ENCODE measurements around the gene PNKP. TPM values are rescaled to one million over a fixed set of nuclear protein-coding genes. Genes with fewer than 3 reads are reported as not detected.

The PNKP gene
- total RNA-seq, 1 experiment from 2014 or later = 146 TPM

- Mint-ChIP-seq H3K27me3 (ENCODE audit: low read depth) (no peaks in the 10 kb centered on the region), H3K36me3 (peaks cover 33% of the 10 kb centered on the region), H3K4me1 (peaks cover 28% of the 10 kb centered on the region), H3K4me3 (no peak overlapping the region), H3K9me3 (no peaks in the 10 kb centered on the region), H3K27ac (peak overlapping the region; percentile 64)
- peak; percentile 15 for ATAC-seq
- TF ChIP-seq USF1 (CRISPR knock-in tag; IDR thresholded peaks at IDR 0.05) = no peak
- TF ChIP-seq FOXK1 (CRISPR knock-in tag; IDR thresholded peaks at IDR 0.05) = 0 out of 2 replicates have a peak, but pooled peaks have one; percentile 15
- ChIA-PET CTCF (interaction anchor here (1.1 to 1.5 kb wide), 3 partner anchors 8 to 314 kb away, joined by 3 to 8 read pairs (median 3); partner anchors contain the start of gene FUZ), POLR2A (interaction anchor here (1.1 to 1.2 kb wide), 2 partner anchors 11 to 48 kb away, joined by 3 read pairs; no protein-coding TSS in a partner anchor)
- peak; percentile 55 for DNase-seq (ENCODE audit: low spot score)
These were observed 6.3 kb downstream of the PNKP start for GRCh38 chr19:49861107-49861506.

- CTCF ChIA-PET = interaction anchor here (1.1 to 1.5 kb wide), 3 partner anchors 9 to 313 kb away, joined by 3 to 8 read pairs (median 3); partner anchors contain the start of gene FUZ
- TF ChIP-seq FOXP1 (CRISPR knock-in tag; IDR thresholded peaks at IDR 0.05; ENCODE audit: borderline replicate concordance) (0 out of 2 replicates have a peak, but pooled peaks have one; percentile 35), ATF2 (CRISPR knock-in tag; IDR thresholded peaks at IDR 0.05; ENCODE audit: borderline replicate concordance, low read depth) (no peak)
- Mint-ChIP-seq H3K4me3 (no peak overlapping the region), H3K4me1 (peaks cover 22% of the 10 kb centered on the region), H3K9me3 (no peaks in the 10 kb centered on the region), H3K36me3 (peaks cover 37% of the 10 kb centered on the region), H3K27ac (peak overlapping the region; percentile 64), H3K27me3 (ENCODE audit: low read depth) (no peaks in the 10 kb centered on the region; the same call in 1 of the 2 replicates)
- ATAC-seq = no peak
- DNase-seq (ENCODE audit: low spot score) = no peak
- POLR2A ChIA-PET = interaction anchor here (1.1 to 1.2 kb wide), 2 partner anchors 10 to 48 kb away, joined by 3 read pairs; no protein-coding TSS in a partner anchor
These were observed 6.9 kb downstream of the PNKP start for GRCh38 chr19:49860336-49861102.

GRCh38 chr19:49859682-49860335 is 7.6 kb downstream of the PNKP start:
- ATAC-seq (no peak), DNase-seq (ENCODE audit: low spot score) (no peak)
- CTCF ChIA-PET = interaction anchor here (1.5 to 2.1 kb wide), 3 partner anchors 9 to 313 kb away, joined by 3 to 8 read pairs (median 6); partner anchors contain the start of gene FUZ
- POLR2A ChIA-PET = interaction anchor here (0.7 to 2.4 kb wide), 2 partner anchors 10 to 1657 kb away, joined by 3 to 7 read pairs; no protein-coding TSS in a partner anchor
- Mint-ChIP-seq H3K4me1 (peaks cover 15% of the 10 kb centered on the region), H3K27ac (peak overlapping the region; percentile 74), H3K36me3 (peaks cover 35% of the 10 kb centered on the region), H3K9me3 (no peaks in the 10 kb centered on the region), H3K27me3 (ENCODE audit: low read depth) (no peaks in the 10 kb centered on the region; the same call in 1 of the 2 replicates), H3K4me3 (no peak overlapping the region)
- no peak for TF ChIP-seq ATF3 (CRISPR knock-in tag; conservative IDR thresholded peaks at IDR 0.05)
- TF ChIP-seq RELA (CRISPR knock-in tag; IDR thresholded peaks at IDR 0.05; ENCODE audit: borderline replicate concordance) = no peak
- no peak for TF ChIP-seq OVOL2 (CRISPR knock-in tag; IDR thresholded peaks at IDR 0.05; ENCODE audit: borderline replicate concordance)

- H3K27me3 Mint-ChIP-seq (ENCODE audit: low read depth) = no peaks in the 10 kb centered on the region; the same call in 1 of the 2 replicates
- no peaks in the 10 kb centered on the region for H3K9me3 Mint-ChIP-seq
- no peak for TF ChIP-seq ZNF121 (CRISPR knock-in tag; IDR thresholded peaks at IDR 0.05)
- peak; percentile 52; the same call in 1 of the 2 replicates for TF ChIP-seq ZNF671 (CRISPR knock-in tag; IDR thresholded peaks at IDR 0.05)
- 0 out of 2 replicates have a peak, but pooled peaks have one; percentile 22 for TF ChIP-seq ZNF281 (CRISPR knock-in tag; IDR thresholded peaks at IDR 0.05)
- no peak for TF ChIP-seq NR2C2 (CRISPR knock-in tag; IDR thresholded peaks at IDR 0.05)
- TF ChIP-seq MLX (CRISPR knock-in tag; IDR thresholded peaks at IDR 0.05) = 0 out of 2 replicates have a peak, but pooled peaks have one; percentile 21
- TF ChIP-seq CBFB (CRISPR knock-in tag; IDR thresholded peaks at IDR 0.05; ENCODE audit: low read depth) = no peak
- TF ChIP-seq USF2 (CRISPR knock-in tag; IDR thresholded peaks at IDR 0.05) = no peak
- TF ChIP-seq CREM (CRISPR knock-in tag; IDR thresholded peaks at IDR 0.05) = 0 out of 2 replicates have a peak, but pooled peaks have one; percentile 8
- TF ChIP-seq ZNF416 (CRISPR knock-in tag; IDR thresholded peaks at IDR 0.05) = no peak
- H3K36me3 Mint-ChIP-seq = peaks cover 23% of the 10 kb centered on the region
- ChIA-PET CTCF (interaction anchor here (0.6 to 2.1 kb wide), 3 partner anchors 8 to 45 kb away, joined by 3 to 6 read pairs (median 5); partner anchors contain the start of gene FUZ), POLR2A (interaction anchor here (0.5 to 2.4 kb wide), 5 partner anchors 8 to 365 kb away, joined by 3 to 7 read pairs (median 4); partner anchors contain the start of gene PNKP)
- no peak overlapping the region for H3K27ac Mint-ChIP-seq
- H3K4me3 Mint-ChIP-seq = no peak overlapping the region
- DNase-seq (ENCODE audit: low spot score) (no peak), ATAC-seq (no peak)
- peaks cover 14% of the 10 kb centered on the region for H3K4me1 Mint-ChIP-seq
These were observed 9.0 kb downstream of the PNKP start for GRCh38 chr19:49858088-49858985.
